Choroid plexus epithelial cell (primary cell): ENCODE data around the gene DVL1.

ENCODE experiments used
- DNase-seq: peaks from one replicate; pipeline ENCODE4 v3.0.0-alpha.2; 2010; ENCODE audit warnings: low read depth
- H3K4me3 ChIP-seq: 2 replicates; pipeline ENCODE4 v1.5.1; 2011; ENCODE audit warnings: low read depth, mild to moderate bottlenecking, control low read depth, low read length, moderate library complexity
- CTCF ChIP-seq: conservative IDR thresholded peaks from 2 replicates; pipeline ENCODE4 v1.5.1; 2011; ENCODE audit warnings: low read depth, mild to moderate bottlenecking, control low read depth, inconsistent platforms, low read length, moderate library complexity

The DVL1 gene

GRCh38 chr1:1305300-1306069 is 43.7 kb downstream of the DVL1 start:
- TF ChIP-seq CTCF, result no peak
- peak overlapping the region; percentile 71 for H3K4me3 ChIP-seq
- DNase-seq, result peak; percentile 75

- peak; percentile 83 for DNase-seq
- TF ChIP-seq CTCF, result no peak
- peak overlapping the region; percentile 71 for H3K4me3 ChIP-seq
Measured at GRCh38 chr1:1304331-1305299, 44.6 kb downstream of the DVL1 start.

DNA sequence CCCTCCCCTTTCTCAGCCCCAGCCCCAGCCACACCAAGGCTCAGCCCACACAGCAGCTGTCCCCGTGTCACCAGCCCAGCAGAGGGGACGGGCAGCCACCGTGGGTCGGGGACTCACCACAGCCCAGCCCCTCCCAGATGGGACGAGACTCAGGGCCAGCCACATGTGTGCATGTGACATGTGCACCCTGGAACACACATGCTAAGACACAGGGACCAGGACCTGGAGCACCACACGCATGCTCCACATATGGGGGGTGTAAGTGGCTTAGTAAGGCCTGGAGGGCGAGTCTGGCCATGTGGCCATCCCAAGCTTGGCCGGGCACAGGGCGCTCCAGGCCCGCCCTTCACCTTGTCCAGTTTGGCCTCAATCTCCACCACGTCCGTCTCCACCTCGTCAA is 45.5 kb downstream of the DVL1 start:
- no peak overlapping the region for H3K4me3 ChIP-seq
- no peak for DNase-seq
- TF ChIP-seq CTCF, result no peak

DNA sequence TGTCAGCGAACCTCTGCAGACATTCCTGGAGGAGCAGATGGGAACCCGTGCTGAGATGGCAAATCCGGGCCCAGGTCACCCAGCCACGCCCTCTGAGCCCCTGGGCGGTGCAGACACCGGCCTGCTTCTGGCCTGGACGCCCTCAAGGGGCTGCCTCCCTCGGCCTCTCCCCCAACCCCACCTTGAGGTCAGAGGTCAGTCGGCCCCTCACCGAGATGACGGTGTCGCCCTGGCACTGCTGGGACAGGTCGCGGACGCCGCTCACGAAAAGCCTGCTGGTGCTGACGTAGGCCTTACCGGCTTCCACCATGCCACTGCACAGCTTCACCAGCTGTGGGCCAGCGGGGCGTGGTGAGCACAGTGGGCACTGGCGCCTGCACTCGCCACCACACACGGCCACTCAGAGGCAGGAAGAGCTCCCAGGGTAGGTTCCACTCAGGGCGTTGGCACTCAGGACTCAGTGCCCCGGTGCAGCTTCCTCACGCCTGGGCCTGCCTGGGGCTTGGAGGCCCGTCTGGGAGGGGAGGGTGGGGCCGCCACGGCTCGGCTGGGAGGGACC is 46.2 kb downstream of the DVL1 start:
- DNase-seq, result no peak
- H3K4me3 ChIP-seq, result no peak overlapping the region
- no peak for TF ChIP-seq CTCF

- no peak for DNase-seq
- no peak overlapping the region for H3K4me3 ChIP-seq
- TF ChIP-seq CTCF, result peak; percentile 66
Measured at GRCh38 chr1:1302006-1302430, 47.2 kb downstream of the DVL1 start.

DNA sequence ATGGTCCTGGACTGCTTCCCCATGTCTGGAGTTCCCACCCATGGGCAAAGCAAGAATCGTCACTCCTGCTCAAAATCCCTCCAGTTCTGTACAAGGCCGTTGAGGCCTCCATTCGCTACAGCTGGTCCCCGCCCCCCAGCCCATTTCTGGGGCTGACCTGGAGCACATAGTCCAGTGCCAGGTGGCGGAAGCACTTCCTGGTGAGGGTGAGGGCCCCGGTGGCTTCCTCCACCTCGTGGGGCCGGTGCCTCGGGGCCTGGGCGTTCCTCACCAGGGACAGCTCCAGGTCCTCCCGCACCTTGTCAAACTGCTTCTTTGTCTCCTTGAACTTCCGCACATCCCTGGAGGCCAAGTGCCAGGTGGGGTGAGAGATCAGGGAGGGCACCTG is 48.9 kb downstream of the DVL1 start:
- H3K4me3 ChIP-seq, result no peak overlapping the region
- no peak for DNase-seq

More for the DNA sequence above, 48.9 kb downstream of the DVL1 start:
- TF ChIP-seq CTCF, result no peak
